ENCODE measurements around the gene ZNF273.

- TF ChIP-seq EZH2 (IDR thresholded peaks at IDR 0.05; ENCODE audit: borderline replicate concordance, low read length) = no peak
- TF ChIP-seq CTCF (IDR thresholded peaks at IDR 0.05; ENCODE audit: low read length) = no peak
Measured at GRCh38 chr7:64889686-64890162, 13.3 kb upstream of the ZNF273 start.
